Peyer's patch (tissue), 4 donors: ENCODE measurements around the gene DHX34. TPM values are rescaled to one million over a fixed set of nuclear protein-coding genes. Genes with fewer than 3 reads are reported as not detected.
"Not testable (repeated sequence)": the region's sequence is repeated elsewhere in the genome, so short reads cannot be mapped to it uniquely, and the experiment has no call there.

Experiments used
- DNase-seq, 3 donors: peaks; one replicate each; pipeline ENCODE4 v3.0.0-alpha.2; 2017 to 2019
- H3K27ac ChIP-seq, 4 donors: fragments of 200-600 bp; sonication (generic); one replicate each; pipeline ENCODE4 v1.5.1; 2016 to 2019
- H3K27me3 ChIP-seq, 2 donors: fragments of 200-600 bp; sonication (generic); one replicate each; pipeline ENCODE4 v1.5.1; 2019
- H3K36me3 ChIP-seq, 3 donors: fragments of 200-600 bp; sonication (generic); one replicate each; pipeline ENCODE4 v1.5.1; 2016 to 2019
- H3K4me1 ChIP-seq, 4 donors: fragments of 200-600 bp; sonication (generic); one replicate each; pipeline ENCODE4 v1.5.1; 2016 to 2019
- H3K4me3 ChIP-seq, 4 donors: fragments of 200-600 bp; sonication (generic); 1 replicate in 3 of 4; 2 replicates in 1 of 4; pipeline ENCODE4 v1.5.1; 2016 to 2019; ENCODE audit warnings: mild to moderate bottlenecking in 1 of 4
- H3K9me3 ChIP-seq, 4 donors: fragments of 200-600 bp; sonication (generic); one replicate each; pipeline ENCODE4 v1.5.1; 2016 to 2019; ENCODE audit warnings: mild to moderate bottlenecking in 1 of 4
- POLR2A ChIP-seq, 2 donors: fragments of 450-650 bp; IDR thresholded peaks; one replicate each; pipeline ENCODE4 v1.5.1; 2017; ENCODE audit warnings: antibody characterized with exemption in 2 of 2, mild to moderate bottlenecking in 2 of 2, moderate library complexity in 2 of 2
- total RNA-seq, 4 donors: library from RNA; depleted of rRNA; stranded (reverse); fragments of >200 nt; gene quantifications; one replicate each; pipeline ENCODE4 v1.1.0, GENCODE V29; 2016
- TF ChIP-seq, protein P1 (sequence below), 6 experiments: fragments of 450-650 bp in 4 of 6; fragments of 200-600 bp in 2 of 6; sonication (generic) in 1 of 6; IDR thresholded peaks; one replicate each; pipeline ENCODE4 v1.5.1; 2017 to 2019; ENCODE audit warnings: antibody characterized with exemption in 6 of 6, mild to moderate bottlenecking in 3 of 6, moderate library complexity in 1 of 6

DHX34 gene
- total RNA-seq, 4 donors from 2014 or later: 13.1 to 51.2 (median 30.0) TPM

DNA sequence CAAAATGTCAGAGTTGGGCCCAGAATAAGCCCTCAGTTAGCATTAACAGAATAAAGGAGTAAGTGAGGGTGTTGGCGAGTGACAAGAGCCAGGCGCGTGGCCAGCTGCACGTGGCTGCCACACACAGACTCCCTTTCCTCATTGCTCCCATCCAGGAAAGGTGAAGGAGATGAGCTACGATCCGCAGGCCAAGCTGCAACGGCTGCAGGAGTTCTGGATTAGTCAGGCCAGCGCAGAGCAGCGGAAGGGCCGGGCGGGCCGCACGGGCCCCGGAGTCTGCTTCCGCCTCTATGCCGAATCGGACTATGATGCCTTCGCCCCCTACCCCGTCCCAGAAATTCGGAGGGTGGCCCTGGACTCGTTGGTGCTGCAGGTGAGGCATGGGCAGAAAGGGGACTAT, 13.2 kb downstream of the DHX34 start:
- H3K4me3 ChIP-seq: no peak overlapping the region
- no peaks in the 10 kb centered on the region for H3K4me1 ChIP-seq
- H3K27me3 ChIP-seq: no peaks in the 10 kb centered on the region
- H3K36me3 ChIP-seq: peaks cover 0 to 96% (median 0%) of the 10 kb centered on the region in 3 donors
- no peak for DNase-seq
- no peaks in the 10 kb centered on the region for H3K9me3 ChIP-seq
- TF ChIP-seq, protein P1, sequence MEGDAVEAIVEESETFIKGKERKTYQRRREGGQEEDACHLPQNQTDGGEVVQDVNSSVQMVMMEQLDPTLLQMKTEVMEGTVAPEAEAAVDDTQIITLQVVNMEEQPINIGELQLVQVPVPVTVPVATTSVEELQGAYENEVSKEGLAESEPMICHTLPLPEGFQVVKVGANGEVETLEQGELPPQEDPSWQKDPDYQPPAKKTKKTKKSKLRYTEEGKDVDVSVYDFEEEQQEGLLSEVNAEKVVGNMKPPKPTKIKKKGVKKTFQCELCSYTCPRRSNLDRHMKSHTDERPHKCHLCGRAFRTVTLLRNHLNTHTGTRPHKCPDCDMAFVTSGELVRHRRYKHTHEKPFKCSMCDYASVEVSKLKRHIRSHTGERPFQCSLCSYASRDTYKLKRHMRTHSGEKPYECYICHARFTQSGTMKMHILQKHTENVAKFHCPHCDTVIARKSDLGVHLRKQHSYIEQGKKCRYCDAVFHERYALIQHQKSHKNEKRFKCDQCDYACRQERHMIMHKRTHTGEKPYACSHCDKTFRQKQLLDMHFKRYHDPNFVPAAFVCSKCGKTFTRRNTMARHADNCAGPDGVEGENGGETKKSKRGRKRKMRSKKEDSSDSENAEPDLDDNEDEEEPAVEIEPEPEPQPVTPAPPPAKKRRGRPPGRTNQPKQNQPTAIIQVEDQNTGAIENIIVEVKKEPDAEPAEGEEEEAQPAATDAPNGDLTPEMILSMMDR (IDR thresholded peaks at IDR 0.05): no peak
- no peak for TF ChIP-seq POLR2A (IDR thresholded peaks at IDR 0.05)
- no peak overlapping the region for H3K27ac ChIP-seq

DNA sequence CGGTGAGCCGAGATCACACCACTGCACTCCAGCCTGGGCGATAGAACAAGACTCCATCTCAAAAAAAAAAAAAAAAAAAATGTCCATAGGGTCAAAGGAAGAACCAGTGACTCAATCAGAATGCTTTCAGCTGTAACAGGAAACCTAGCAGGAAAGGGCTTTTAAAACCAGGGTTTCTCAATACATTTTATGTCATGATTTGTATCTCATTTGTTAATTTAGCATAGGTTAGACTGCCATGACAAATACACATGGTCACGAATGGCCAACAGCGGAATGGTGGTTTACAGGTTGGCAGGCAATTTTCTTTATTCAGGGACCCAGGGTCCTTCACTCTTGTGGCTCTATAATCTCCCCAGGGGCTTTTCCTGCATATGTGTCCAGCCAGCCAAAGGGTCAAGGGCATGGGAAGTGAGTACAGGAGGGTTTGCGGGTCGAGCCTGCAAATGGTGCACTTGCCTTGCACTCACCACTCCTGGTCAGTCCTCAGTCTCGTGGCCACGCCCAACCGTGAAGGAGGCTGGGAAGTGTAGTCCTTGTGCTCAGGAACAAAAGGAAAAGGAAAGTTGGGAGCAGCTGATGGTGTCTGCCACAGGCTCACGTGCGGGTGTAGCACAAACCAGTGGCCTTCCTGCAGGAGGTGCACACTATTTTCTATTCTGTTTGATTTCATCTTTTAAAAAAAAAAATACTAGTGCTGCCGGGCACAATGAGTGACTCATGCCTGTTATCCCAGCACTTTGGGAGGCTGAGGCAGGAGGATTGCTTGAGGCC, 14.8 kb downstream of the DHX34 start:
- no peak for DNase-seq
- Histone ChIP-seq H3K36me3 (peaks cover 0 to 89% (median 0%) of the 10 kb centered on the region in 3 donors), H3K27ac (no peak overlapping the region), H3K9me3 (no peaks in the 10 kb centered on the region), H3K27me3 (no peaks in the 10 kb centered on the region), H3K4me3 (no peak overlapping the region), H3K4me1 (no peaks in the 10 kb centered on the region)
- TF ChIP-seq, protein P1 (IDR thresholded peaks at IDR 0.05): no peak
- TF ChIP-seq POLR2A (IDR thresholded peaks at IDR 0.05): no peak

DNA sequence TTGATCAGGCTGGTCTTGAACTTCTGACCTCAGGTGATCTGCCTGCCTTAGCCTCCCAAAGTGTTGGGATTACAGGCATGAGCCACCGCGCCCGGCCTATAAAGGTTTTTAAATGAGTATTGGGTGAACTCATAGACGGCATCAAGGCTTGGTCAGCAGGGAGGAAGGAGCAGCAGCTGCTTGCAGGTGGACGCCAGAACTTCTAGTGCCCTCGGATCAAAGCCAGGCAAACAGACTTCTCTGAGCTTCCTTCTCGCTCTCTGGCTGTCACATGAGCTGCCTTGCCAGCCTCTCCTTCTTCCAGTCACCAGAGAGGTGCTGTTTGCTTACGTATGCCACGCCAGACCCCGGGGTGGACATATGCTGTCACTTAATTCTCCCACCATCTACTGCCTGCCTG, 16.3 kb downstream of the DHX34 start:
- DNase-seq, H3K27ac ChIP-seq, H3K27me3 ChIP-seq, H3K4me3 ChIP-seq, H3K9me3 ChIP-seq, H3K4me1 ChIP-seq: not testable (repeated sequence)
- peaks cover 0 to 89% (median 0%) of the 10 kb centered on the region in 3 donors for H3K36me3 ChIP-seq

DNA sequence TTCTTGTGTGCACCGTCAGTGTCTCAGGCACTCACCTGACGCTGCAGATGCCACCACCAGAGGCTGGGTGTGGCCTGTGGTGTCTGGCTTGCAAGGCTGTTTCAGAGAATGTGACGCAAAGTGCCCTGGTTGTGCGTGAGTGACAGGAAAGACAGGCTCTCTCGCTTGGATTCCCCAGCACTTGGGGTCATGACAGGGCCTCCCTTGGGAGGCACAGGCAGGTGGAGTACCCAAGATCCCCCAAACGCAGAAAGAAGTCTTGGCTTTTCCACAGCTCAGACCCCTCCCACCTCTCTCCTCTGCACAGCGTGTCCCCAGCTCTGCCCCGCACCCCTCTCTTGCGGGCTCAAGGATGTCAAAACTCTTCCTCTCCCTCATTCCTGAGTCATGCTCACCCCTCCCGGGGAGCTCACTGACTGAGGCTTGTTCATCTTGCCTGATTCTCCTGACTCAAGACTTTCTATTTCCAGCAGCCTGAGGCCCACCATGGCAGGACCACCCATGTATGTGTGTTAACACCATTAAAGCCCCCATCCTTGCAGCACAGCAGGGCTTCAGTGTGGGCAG, 21.0 kb downstream of the DHX34 start:
- H3K9me3 ChIP-seq: no peaks in the 10 kb centered on the region
- no peak for DNase-seq
- no peak overlapping the region for H3K4me3 ChIP-seq
- TF ChIP-seq, protein P1 (IDR thresholded peaks at IDR 0.05): no peak
- TF ChIP-seq POLR2A (IDR thresholded peaks at IDR 0.05): no peak
- no peaks in the 10 kb centered on the region for H3K27me3 ChIP-seq
- H3K4me1 ChIP-seq: no peaks in the 10 kb centered on the region
- no peak overlapping the region for H3K27ac ChIP-seq
- peaks cover 0 to 89% (median 0%) of the 10 kb centered on the region in 3 donors for H3K36me3 ChIP-seq

DNA sequence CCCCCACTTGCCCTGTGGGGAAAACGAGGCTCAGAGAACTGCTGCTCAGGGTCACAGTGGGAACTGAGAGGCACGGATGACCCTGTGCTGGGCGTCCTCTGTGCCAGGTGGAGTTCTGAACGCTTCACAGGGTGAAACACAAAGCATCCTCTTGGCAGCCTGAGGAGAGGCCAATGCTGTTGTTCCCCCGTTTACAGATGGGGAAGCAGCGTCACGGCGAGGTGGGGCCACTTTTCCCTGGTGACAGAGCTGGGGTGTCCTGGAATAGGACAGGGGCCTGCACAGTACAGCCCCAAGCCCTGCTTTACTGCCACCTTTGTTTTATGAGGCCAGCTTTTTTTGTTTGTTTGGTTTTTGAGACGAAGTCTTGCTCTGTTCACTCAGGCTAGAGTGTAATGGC, 22.1 kb downstream of the DHX34 start:
- peaks cover 0 to 92% (median 0%) of the 10 kb centered on the region in 3 donors for H3K36me3 ChIP-seq
- no peaks in the 10 kb centered on the region for H3K9me3 ChIP-seq
- TF ChIP-seq, protein P1 (IDR thresholded peaks at IDR 0.05): no peak
- TF ChIP-seq POLR2A (IDR thresholded peaks at IDR 0.05): no peak
- no peak overlapping the region for H3K4me3 ChIP-seq
- DNase-seq: no peak
- no peaks in the 10 kb centered on the region for H3K27me3 ChIP-seq
- H3K27ac ChIP-seq: no peak overlapping the region
- H3K4me1 ChIP-seq: no peaks in the 10 kb centered on the region

DNA sequence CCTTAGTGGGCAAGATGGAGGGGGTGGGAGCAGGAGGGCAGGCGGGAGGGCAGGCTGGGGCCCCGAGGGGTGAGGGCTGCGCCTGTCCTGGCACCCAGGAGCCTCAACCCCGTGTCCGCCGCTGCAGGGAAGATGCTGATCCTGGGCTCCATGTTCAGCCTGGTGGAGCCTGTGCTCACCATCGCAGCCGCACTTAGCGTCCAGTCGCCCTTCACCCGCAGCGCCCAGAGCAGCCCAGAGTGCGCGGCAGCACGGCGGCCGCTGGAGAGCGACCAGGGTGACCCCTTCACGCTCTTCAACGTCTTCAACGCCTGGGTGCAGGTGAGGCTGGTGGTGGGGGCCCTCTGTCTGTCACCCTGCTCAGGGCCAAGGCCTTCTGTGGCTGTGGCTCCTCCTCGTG, 23.5 kb downstream of the DHX34 start:
- no peaks in the 10 kb centered on the region for H3K4me1 ChIP-seq
- DNase-seq: no peak
- no peaks in the 10 kb centered on the region for H3K9me3 ChIP-seq
- no peaks in the 10 kb centered on the region for H3K27me3 ChIP-seq
- no peak overlapping the region for H3K4me3 ChIP-seq
- H3K27ac ChIP-seq: no peak overlapping the region
- peaks cover 0 to 93% (median 0%) of the 10 kb centered on the region in 3 donors for H3K36me3 ChIP-seq
- TF ChIP-seq, protein P1 (IDR thresholded peaks at IDR 0.05): no peak
- TF ChIP-seq POLR2A (IDR thresholded peaks at IDR 0.05): no peak
